Left ventricle myocardium inferior (tissue), 1 donor: ENCODE measurements around the gene CEPT1. TPM values are rescaled to one million over a fixed set of nuclear protein-coding genes. Genes with fewer than 3 reads are reported as not detected.

Source experiments
- DNase-seq: peaks from one replicate; pipeline ENCODE4 v3.0.0-alpha.2; 2020
- H3K27ac ChIP-seq: fragments of 200-600 bp; replicated peaks from 2 replicates; pipeline ENCODE4 v1.8.0; 2021
- H3K27me3 ChIP-seq: fragments of 200-600 bp; 2 replicates; pipeline ENCODE4 v1.8.0; 2021; ENCODE audit warnings: low read depth
- H3K36me3 ChIP-seq: fragments of 200-600 bp; 2 replicates; pipeline ENCODE4 v1.8.0; 2021
- H3K4me1 ChIP-seq: fragments of 200-600 bp; 2 replicates; pipeline ENCODE4 v1.8.0; 2021
- H3K4me3 ChIP-seq: fragments of 200-600 bp; 2 replicates; pipeline ENCODE4 v1.8.0; 2021; ENCODE audit warnings: mild to moderate bottlenecking, moderate library complexity
- H3K9me3 ChIP-seq: fragments of 200-600 bp; replicated peaks from 2 replicates; pipeline ENCODE4 v1.8.0; 2021
- CTCF ChIP-seq: fragments of 200-600 bp; IDR thresholded peaks from 2 replicates; pipeline ENCODE4 v1.8.0; 2021; ENCODE audit warnings: antibody characterized with exemption, mild to moderate bottlenecking, borderline replicate concordance
- intact Hi-C: fragments of 100-400 bp; cut with micrococcal nuclease; formaldehyde crosslinking; loops from one replicate; pipeline ENCODE4 v1.11.0; 2022
- total RNA-seq: library from RNA; stranded (reverse); fragmentation: NEBNext Ultra II Directional; extraction: Animal tissue kit (Norgen Biotek cat#: 25700); gene quantifications from one replicate; pipeline ENCODE4 v1.2.1, GENCODE V29; 2021
- donor health status: DM: no; HTN: yes; CAD: no; lungs with severe emphysema.

CEPT1 gene
- total RNA-seq, 1 donor from 2014 or later, result 14.0 TPM

GRCh38 chr1:111129376-111129775, 10.6 kb upstream of the CEPT1 start:
- Histone ChIP-seq H3K36me3 (peaks cover 58% of the 10 kb centered on the region), H3K9me3 (no peaks in the 10 kb centered on the region), H3K4me3 (no peak overlapping the region), H3K4me1 (no peaks in the 10 kb centered on the region), H3K27me3 (no peaks in the 10 kb centered on the region), H3K27ac (no peak overlapping the region)
- TF ChIP-seq CTCF, result no peak
- intact Hi-C loops, result no loop called here
- no peak for DNase-seq

DNA sequence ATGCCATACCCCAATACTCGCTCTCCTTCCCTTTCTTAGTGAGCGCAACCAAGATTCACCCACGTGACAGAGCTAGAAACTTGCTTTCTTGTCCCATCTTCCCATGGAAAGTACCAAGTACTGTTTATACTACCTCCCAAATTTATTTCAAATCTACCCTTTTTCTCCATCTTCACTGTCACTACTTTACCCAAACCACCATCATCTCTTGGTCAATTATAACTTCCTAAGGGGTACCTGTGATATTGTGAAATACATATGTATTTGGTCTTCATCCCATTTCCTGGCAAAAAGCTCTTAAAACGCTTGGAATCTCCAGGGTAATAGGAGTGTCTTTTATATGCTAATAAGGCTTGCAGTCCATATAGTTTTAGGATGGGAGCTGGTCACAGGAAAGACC, 8.3 kb upstream of the CEPT1 start:
- Histone ChIP-seq H3K4me1 (no peaks in the 10 kb centered on the region), H3K9me3 (no peaks in the 10 kb centered on the region), H3K27me3 (no peaks in the 10 kb centered on the region), H3K27ac (no peak overlapping the region), H3K36me3 (peaks cover 55% of the 10 kb centered on the region), H3K4me3 (no peak overlapping the region)
- intact Hi-C loops, result no loop called here
- TF ChIP-seq CTCF, result no peak
- no peak for DNase-seq

DNA sequence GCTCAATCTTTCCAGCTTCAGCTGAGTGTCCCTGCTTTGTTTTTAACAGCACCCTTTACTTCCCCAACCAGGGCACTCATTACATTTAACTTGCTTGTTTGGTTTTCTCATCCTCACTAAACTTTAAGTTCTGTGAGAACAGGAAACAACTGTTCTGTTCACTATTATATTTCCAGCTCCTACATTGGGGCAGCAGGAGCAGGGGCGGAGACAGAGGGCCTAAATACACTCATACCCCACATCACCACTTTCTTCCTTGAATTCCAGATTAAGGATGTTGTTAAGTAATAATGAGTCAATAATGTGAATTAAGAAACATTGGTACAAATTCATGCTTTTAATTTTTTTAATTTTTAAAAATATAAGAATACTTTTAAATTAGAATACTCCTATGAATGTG, 6.2 kb upstream of the CEPT1 start:
- Histone ChIP-seq H3K36me3 (peaks cover 51% of the 10 kb centered on the region), H3K27me3 (no peaks in the 10 kb centered on the region), H3K9me3 (no peaks in the 10 kb centered on the region), H3K4me1 (peaks cover 11% of the 10 kb centered on the region), H3K27ac (no peak overlapping the region), H3K4me3 (no peak overlapping the region)
- TF ChIP-seq CTCF, result no peak
- intact Hi-C loops, result no loop called here
- DNase-seq, result no peak

- intact Hi-C loops, result no loop called here
- no peaks in the 10 kb centered on the region for H3K27me3 ChIP-seq
- peak overlapping the region; percentile 95 for H3K27ac ChIP-seq
- DNase-seq, result peak; percentile 40
- no peaks in the 10 kb centered on the region for H3K9me3 ChIP-seq
- H3K4me3 ChIP-seq, result peak overlapping the region; percentile 96
- peaks cover 42% of the 10 kb centered on the region for H3K4me1 ChIP-seq
- no peak for TF ChIP-seq CTCF
- peaks cover 29% of the 10 kb centered on the region for H3K36me3 ChIP-seq
Observed at GRCh38 chr1:111139324-111139955, 583 bp upstream of the CEPT1 start.

DNA sequence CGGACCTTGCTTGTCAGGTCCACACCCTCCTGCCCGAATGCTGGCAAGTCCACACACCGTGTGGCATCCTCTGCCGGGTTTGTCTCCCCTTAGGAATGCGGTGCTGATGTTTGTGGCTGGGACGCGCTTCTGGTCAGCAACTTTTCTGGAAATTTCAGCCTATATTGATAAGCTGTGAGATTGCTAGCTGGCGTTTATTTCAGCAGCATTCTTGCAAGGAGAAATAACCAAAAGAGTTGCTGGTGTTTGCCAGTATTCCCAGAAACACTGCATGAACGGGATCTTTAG, 601 bp downstream of the CEPT1 start:
- DNase-seq, result no peak
- H3K36me3 ChIP-seq, result peaks cover 20% of the 10 kb centered on the region
- TF ChIP-seq CTCF, result no peak
- H3K9me3 ChIP-seq, result no peaks in the 10 kb centered on the region
- H3K4me1 ChIP-seq, result peaks cover 42% of the 10 kb centered on the region
- H3K4me3 ChIP-seq, result peak overlapping the region; percentile 96
- H3K27me3 ChIP-seq, result no peaks in the 10 kb centered on the region
- H3K27ac ChIP-seq, result peak overlapping the region; percentile 95
- intact Hi-C loops, result no loop called here
